UCSD-AML1 (cell line): ENCODE measurements around the gene CACNA1B.
"Not testable (repeated sequence)": the region's sequence is repeated elsewhere in the genome, so short reads cannot be mapped to it uniquely, and the experiment has no call there.

Experiments
- DNase-seq: peaks from one replicate; lab custom pipeline; 2025; ENCODE audit not compliant: unreplicated experiment; lab: John Stamatoyannopoulos, UW

CACNA1B gene

GRCh38 chr9:138085568-138085967, 208.0 kb downstream of the CACNA1B start:
- DNase-seq = no peak

- DNase-seq = not testable (repeated sequence)
Observed at GRCh38 chr9:138092057-138092456, 214.5 kb downstream of the CACNA1B start.

- no peak for DNase-seq
Observed at GRCh38 chr9:138094028-138094427, 216.4 kb downstream of the CACNA1B start.

- DNase-seq = no peak
Observed at GRCh38 chr9:138095813-138096518, 218.4 kb downstream of the CACNA1B start.

GRCh38 chr9:138096519-138096845, 218.9 kb downstream of the CACNA1B start:
- no peak for DNase-seq

GRCh38 chr9:138097501-138097991, 220.0 kb downstream of the CACNA1B start:
- DNase-seq = no peak

GRCh38 chr9:138098116-138098907, 220.7 kb downstream of the CACNA1B start:
- DNase-seq = no peak

GRCh38 chr9:138098908-138099791, 221.6 kb downstream of the CACNA1B start:
- no peak for DNase-seq

GRCh38 chr9:138099803-138100598, 222.4 kb downstream of the CACNA1B start:
- no peak for DNase-seq

GRCh38 chr9:138100711-138101350, 223.2 kb downstream of the CACNA1B start:
- DNase-seq = no peak

GRCh38 chr9:138101444-138102234, 224.1 kb downstream of the CACNA1B start:
- DNase-seq = no peak

GRCh38 chr9:138102246-138103051, 224.9 kb downstream of the CACNA1B start:
- no peak for DNase-seq

- DNase-seq = no peak
Observed at GRCh38 chr9:138103111-138103848, 225.7 kb downstream of the CACNA1B start.

GRCh38 chr9:138103849-138104206, 226.2 kb downstream of the CACNA1B start:
- DNase-seq = no peak

- DNase-seq = no peak
Observed at GRCh38 chr9:138104251-138105122, 226.9 kb downstream of the CACNA1B start.

GRCh38 chr9:138105123-138105415, 227.5 kb downstream of the CACNA1B start:
- DNase-seq = no peak
